HL-60 (cell line): ENCODE measurements around the gene HHIP.

Experiments used
- GABPA ChIP-seq: IDR thresholded peaks from 2 replicates; pipeline ENCODE4 v1.6.1; 2012; ENCODE audit warnings: low read depth
- POLR2AphosphoS5 ChIP-seq: IDR thresholded peaks from 2 replicates; pipeline ENCODE4 v1.6.1; 2012; ENCODE audit warnings: low read depth
- TF ChIP-seq, protein P1 (sequence below): IDR thresholded peaks from one replicate; pipeline ENCODE4 v1.5.1; 2011; ENCODE audit warnings: low read length, control low read depth, inconsistent platforms; ENCODE audit not compliant: insufficient read depth
- TF ChIP-seq, protein P2 (sequence below): IDR thresholded peaks from 2 replicates; pipeline ENCODE4 v1.6.1; 2012; ENCODE audit warnings: low read depth; ENCODE audit not compliant: insufficient replicate concordance

DNA sequence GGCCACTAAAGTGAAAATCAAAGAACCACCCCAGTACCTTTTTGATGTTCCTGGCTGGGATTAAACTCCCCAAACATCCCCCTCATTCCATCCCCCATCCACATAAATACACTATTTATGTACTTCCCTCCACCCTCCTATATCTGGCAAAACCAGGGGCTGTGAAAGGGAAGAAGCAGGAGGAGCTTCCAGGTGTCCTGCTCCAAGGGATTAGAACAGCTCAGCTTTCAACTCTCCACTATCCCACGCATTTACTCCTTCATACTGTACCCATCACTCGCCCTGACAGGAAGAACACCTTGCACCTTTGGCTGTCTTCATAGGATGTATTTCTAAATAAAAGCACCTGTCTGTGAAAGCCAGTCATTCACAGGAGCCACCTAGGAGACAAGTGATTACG, 140.0 kb downstream of the HHIP start:
- TF ChIP-seq, protein P1, sequence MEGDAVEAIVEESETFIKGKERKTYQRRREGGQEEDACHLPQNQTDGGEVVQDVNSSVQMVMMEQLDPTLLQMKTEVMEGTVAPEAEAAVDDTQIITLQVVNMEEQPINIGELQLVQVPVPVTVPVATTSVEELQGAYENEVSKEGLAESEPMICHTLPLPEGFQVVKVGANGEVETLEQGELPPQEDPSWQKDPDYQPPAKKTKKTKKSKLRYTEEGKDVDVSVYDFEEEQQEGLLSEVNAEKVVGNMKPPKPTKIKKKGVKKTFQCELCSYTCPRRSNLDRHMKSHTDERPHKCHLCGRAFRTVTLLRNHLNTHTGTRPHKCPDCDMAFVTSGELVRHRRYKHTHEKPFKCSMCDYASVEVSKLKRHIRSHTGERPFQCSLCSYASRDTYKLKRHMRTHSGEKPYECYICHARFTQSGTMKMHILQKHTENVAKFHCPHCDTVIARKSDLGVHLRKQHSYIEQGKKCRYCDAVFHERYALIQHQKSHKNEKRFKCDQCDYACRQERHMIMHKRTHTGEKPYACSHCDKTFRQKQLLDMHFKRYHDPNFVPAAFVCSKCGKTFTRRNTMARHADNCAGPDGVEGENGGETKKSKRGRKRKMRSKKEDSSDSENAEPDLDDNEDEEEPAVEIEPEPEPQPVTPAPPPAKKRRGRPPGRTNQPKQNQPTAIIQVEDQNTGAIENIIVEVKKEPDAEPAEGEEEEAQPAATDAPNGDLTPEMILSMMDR, result no peak
- no peak for TF ChIP-seq GABPA
- no peak for TF ChIP-seq POLR2AphosphoS5
- TF ChIP-seq, protein P2, sequence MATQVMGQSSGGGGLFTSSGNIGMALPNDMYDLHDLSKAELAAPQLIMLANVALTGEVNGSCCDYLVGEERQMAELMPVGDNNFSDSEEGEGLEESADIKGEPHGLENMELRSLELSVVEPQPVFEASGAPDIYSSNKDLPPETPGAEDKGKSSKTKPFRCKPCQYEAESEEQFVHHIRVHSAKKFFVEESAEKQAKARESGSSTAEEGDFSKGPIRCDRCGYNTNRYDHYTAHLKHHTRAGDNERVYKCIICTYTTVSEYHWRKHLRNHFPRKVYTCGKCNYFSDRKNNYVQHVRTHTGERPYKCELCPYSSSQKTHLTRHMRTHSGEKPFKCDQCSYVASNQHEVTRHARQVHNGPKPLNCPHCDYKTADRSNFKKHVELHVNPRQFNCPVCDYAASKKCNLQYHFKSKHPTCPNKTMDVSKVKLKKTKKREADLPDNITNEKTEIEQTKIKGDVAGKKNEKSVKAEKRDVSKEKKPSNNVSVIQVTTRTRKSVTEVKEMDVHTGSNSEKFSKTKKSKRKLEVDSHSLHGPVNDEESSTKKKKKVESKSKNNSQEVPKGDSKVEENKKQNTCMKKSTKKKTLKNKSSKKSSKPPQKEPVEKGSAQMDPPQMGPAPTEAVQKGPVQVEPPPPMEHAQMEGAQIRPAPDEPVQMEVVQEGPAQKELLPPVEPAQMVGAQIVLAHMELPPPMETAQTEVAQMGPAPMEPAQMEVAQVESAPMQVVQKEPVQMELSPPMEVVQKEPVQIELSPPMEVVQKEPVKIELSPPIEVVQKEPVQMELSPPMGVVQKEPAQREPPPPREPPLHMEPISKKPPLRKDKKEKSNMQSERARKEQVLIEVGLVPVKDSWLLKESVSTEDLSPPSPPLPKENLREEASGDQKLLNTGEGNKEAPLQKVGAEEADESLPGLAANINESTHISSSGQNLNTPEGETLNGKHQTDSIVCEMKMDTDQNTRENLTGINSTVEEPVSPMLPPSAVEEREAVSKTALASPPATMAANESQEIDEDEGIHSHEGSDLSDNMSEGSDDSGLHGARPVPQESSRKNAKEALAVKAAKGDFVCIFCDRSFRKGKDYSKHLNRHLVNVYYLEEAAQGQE, result no peak
